Skeletal muscle satellite cell (primary cell): ENCODE data around the gene HRH3.

Source experiments
- H3K27me3 ChIP-seq: 2 replicates; pipeline ENCODE4 v1.7.0; 2013; ENCODE audit warnings: low read length; ENCODE audit not compliant: control insufficient read depth, insufficient read depth
- H3K36me3 ChIP-seq: 2 replicates; pipeline ENCODE4 v1.7.0; 2013; ENCODE audit warnings: mild to moderate bottlenecking, control low read depth, low read length; ENCODE audit not compliant: insufficient read depth
- H3K4me1 ChIP-seq: 2 replicates; pipeline ENCODE4 v1.7.0; 2013; ENCODE audit warnings: low read length; ENCODE audit not compliant: control insufficient read depth, insufficient read depth
- H3K4me2 ChIP-seq: 2 replicates; pipeline ENCODE4 v1.7.0; 2013; ENCODE audit warnings: mild to moderate bottlenecking, low read length
- H3K4me3 ChIP-seq: 2 replicates; pipeline ENCODE4 v1.7.0; 2013; ENCODE audit warnings: low read length
- H3K9ac ChIP-seq: 2 replicates; pipeline ENCODE4 v1.7.0; 2013; ENCODE audit warnings: mild to moderate bottlenecking, low read depth, low read length, moderate library complexity
- H3K9me3 ChIP-seq: replicated peaks from 2 replicates; pipeline ENCODE4 v1.7.0; 2013; ENCODE audit warnings: mild to moderate bottlenecking, control low read depth, low read length

The HRH3 gene

DNA sequence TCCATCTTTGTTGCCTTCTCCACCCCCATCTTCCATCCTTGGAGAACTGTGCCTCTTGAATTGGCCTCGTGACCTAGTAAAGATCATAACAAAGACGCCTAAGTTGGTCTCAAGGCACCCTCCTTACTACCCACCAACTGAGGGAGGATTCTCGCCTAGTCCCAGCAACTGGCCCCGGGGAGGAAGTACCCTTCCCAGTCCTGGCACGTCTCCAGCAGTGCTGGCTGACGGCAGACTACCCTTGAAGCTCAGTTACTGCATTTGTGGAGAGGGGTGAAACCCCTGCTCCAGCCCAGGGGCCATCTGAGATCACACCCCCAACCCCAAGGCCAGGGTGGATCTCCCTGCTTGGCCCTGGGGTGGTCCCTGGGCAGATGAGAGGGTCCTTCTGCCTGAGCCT lies 16.1 kb upstream of the HRH3 start:
- Histone ChIP-seq H3K4me1 (peaks cover 4% of the 10 kb centered on the region), H3K9ac (no peak overlapping the region), H3K4me2 (no peak overlapping the region), H3K27me3 (peaks cover 42% of the 10 kb centered on the region), H3K9me3 (no peaks in the 10 kb centered on the region), H3K36me3 (no peaks in the 10 kb centered on the region), H3K4me3 (no peak overlapping the region)

- Histone ChIP-seq H3K27me3 (peaks cover 46% of the 10 kb centered on the region), H3K4me2 (no peak overlapping the region), H3K9ac (no peak overlapping the region), H3K36me3 (no peaks in the 10 kb centered on the region), H3K4me3 (no peak overlapping the region), H3K4me1 (peaks cover 4% of the 10 kb centered on the region), H3K9me3 (no peaks in the 10 kb centered on the region)
Measured at GRCh38 chr20:62235777-62236157, 15.7 kb upstream of the HRH3 start.

GRCh38 chr20:62235001-62235776 lies 15.1 kb upstream of the HRH3 start:
- no peaks in the 10 kb centered on the region for H3K9me3 ChIP-seq
- H3K9ac ChIP-seq = no peak overlapping the region
- H3K4me2 ChIP-seq = no peak overlapping the region
- no peaks in the 10 kb centered on the region for H3K36me3 ChIP-seq
- no peak overlapping the region for H3K4me3 ChIP-seq
- peaks cover 4% of the 10 kb centered on the region for H3K4me1 ChIP-seq
- peaks cover 46% of the 10 kb centered on the region for H3K27me3 ChIP-seq

GRCh38 chr20:62234339-62234738 lies 14.3 kb upstream of the HRH3 start:
- H3K27me3 ChIP-seq = peaks cover 46% of the 10 kb centered on the region
- no peaks in the 10 kb centered on the region for H3K9me3 ChIP-seq
- H3K4me1 ChIP-seq = peaks cover 2% of the 10 kb centered on the region
- H3K4me3 ChIP-seq = no peak overlapping the region
- no peak overlapping the region for H3K9ac ChIP-seq
- no peaks in the 10 kb centered on the region for H3K36me3 ChIP-seq
- no peak overlapping the region for H3K4me2 ChIP-seq

GRCh38 chr20:62233684-62234083 lies 13.6 kb upstream of the HRH3 start:
- Histone ChIP-seq H3K36me3 (no peaks in the 10 kb centered on the region), H3K4me2 (no peak overlapping the region), H3K9me3 (no peaks in the 10 kb centered on the region), H3K9ac (no peak overlapping the region), H3K27me3 (peaks cover 46% of the 10 kb centered on the region), H3K4me3 (no peak overlapping the region), H3K4me1 (no peaks in the 10 kb centered on the region)

DNA sequence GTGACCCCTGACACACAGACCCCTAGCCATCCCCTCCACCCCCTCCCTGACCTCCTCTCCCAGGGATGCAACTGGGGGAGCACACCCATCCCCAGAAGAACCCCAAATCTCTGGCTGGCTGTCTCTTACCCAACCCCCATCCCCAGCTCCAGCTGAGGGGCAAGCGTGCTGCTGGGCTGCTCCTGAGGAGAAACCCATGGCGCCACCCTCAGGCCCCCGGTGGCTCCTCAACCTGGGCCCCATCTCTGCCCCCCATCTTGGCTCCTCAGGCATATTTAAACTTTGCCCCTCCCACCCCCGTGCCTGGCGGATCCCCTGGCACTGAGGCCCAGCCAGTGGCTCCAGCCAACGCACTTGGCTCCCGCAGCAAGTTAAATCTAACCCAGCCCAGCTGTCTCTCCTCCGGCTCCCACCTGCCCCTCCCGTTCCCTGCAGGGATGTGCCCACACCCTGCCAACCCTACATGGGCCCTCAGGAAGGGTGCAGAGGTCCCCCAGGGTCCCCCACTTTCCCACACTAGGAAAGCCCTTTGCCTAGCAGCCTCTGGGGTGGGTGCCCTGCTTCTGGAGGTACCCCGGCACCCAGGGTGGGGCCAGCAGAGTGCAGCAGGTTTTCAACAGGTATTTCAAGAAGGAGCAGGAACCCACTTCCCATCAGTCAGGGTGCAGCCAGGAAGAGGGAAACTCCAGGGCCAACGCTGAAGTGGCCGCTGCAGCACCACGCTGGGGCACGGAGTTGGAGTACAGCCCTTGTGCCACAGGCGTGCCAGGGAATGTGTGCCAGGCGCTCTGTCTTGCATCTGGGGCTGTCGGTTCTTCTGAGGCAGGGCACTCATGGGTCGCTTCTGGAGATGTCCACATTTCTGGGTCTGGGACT lies 12.9 kb upstream of the HRH3 start:
- peaks cover 49% of the 10 kb centered on the region for H3K27me3 ChIP-seq

GRCh38 chr20:62232194-62232593 lies 12.1 kb upstream of the HRH3 start:
- Histone ChIP-seq H3K27me3 (peaks cover 58% of the 10 kb centered on the region), H3K36me3 (no peaks in the 10 kb centered on the region), H3K4me2 (no peak overlapping the region), H3K4me3 (no peak overlapping the region), H3K9ac (no peak overlapping the region), H3K4me1 (no peaks in the 10 kb centered on the region), H3K9me3 (no peaks in the 10 kb centered on the region)

More for the DNA sequence above, 12.9 kb upstream of the HRH3 start:
- no peaks in the 10 kb centered on the region for H3K9me3 ChIP-seq
- no peaks in the 10 kb centered on the region for H3K36me3 ChIP-seq
- H3K9ac ChIP-seq = no peak overlapping the region
- no peak overlapping the region for H3K4me2 ChIP-seq
- H3K4me3 ChIP-seq = no peak overlapping the region
- no peaks in the 10 kb centered on the region for H3K4me1 ChIP-seq

GRCh38 chr20:62231292-62231691 lies 11.2 kb upstream of the HRH3 start:
- Histone ChIP-seq H3K4me3 (no peak overlapping the region), H3K4me1 (no peaks in the 10 kb centered on the region), H3K36me3 (no peaks in the 10 kb centered on the region), H3K4me2 (no peak overlapping the region), H3K27me3 (peaks cover 66% of the 10 kb centered on the region), H3K9me3 (no peaks in the 10 kb centered on the region), H3K9ac (no peak overlapping the region)

GRCh38 chr20:62230696-62231095 lies 10.6 kb upstream of the HRH3 start:
- no peaks in the 10 kb centered on the region for H3K36me3 ChIP-seq
- no peaks in the 10 kb centered on the region for H3K4me1 ChIP-seq
- no peak overlapping the region for H3K4me2 ChIP-seq
- H3K9me3 ChIP-seq = no peaks in the 10 kb centered on the region
- no peak overlapping the region for H3K9ac ChIP-seq
- H3K27me3 ChIP-seq = peaks cover 68% of the 10 kb centered on the region
- no peak overlapping the region for H3K4me3 ChIP-seq

DNA sequence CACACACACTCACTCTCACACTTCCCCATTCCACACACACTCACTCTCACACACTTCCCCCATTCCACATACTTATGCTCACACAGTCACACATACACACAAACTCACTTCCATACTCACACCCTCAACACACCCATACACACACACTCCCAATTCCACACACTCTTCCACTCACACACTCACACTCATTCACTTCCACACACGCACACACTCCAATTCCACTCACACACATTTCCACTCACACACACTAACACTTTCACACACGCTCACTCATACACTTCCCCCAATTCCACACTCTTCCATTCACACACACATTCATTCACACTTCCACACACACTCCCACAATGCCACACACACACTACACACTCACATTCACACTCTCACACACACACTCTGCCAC lies 10.2 kb upstream of the HRH3 start:
- peaks cover 68% of the 10 kb centered on the region for H3K27me3 ChIP-seq
- H3K36me3 ChIP-seq = no peaks in the 10 kb centered on the region
- H3K4me2 ChIP-seq = no peak overlapping the region
- no peaks in the 10 kb centered on the region for H3K4me1 ChIP-seq
- no peak overlapping the region for H3K9ac ChIP-seq
- H3K4me3 ChIP-seq = no peak overlapping the region
- no peaks in the 10 kb centered on the region for H3K9me3 ChIP-seq

GRCh38 chr20:62229667-62230066 lies 9.6 kb upstream of the HRH3 start:
- peaks cover 69% of the 10 kb centered on the region for H3K27me3 ChIP-seq
- no peak overlapping the region for H3K4me2 ChIP-seq
- H3K4me3 ChIP-seq = no peak overlapping the region
- H3K9me3 ChIP-seq = no peaks in the 10 kb centered on the region
- no peaks in the 10 kb centered on the region for H3K36me3 ChIP-seq
- H3K9ac ChIP-seq = no peak overlapping the region
- H3K4me1 ChIP-seq = no peaks in the 10 kb centered on the region
